Stimulated activated CD4-positive, alpha-beta T cell treated with anti-CD3 and anti-CD28 coated beads, Interleukin-2, amount 100 ng/mL, for 48 hours (primary cell): Measurements from ENCODE around the gene TTC22.
A peak's percentile ranks its signal among the peaks of the same experiment; 100 is the strongest.

ENCODE experiments used
- DNase-seq, 2 donors: peaks; one replicate each; pipeline ENCODE4 v3.0.0-alpha.2; 2020

The TTC22 gene

GRCh38 chr1:54800899-54801759 is at the start of gene TTC22:
Gene TTC22, minus strand, starts transcription at chr1:54801323. Its CDS starts 160 bp downstream, at chr1:54801163.
- DNase-seq: peak; percentile 56 to 60

GRCh38 chr1:54850737-54851136 is 49.6 kb upstream of the TTC22 start:
- no peak for DNase-seq

- DNase-seq: no peak
Observed at GRCh38 chr1:54850069-54850730, 49.1 kb upstream of the TTC22 start.

- DNase-seq: no peak
Observed at GRCh38 chr1:54849219-54850068, 48.3 kb upstream of the TTC22 start.

GRCh38 chr1:54848134-54848948 is 47.2 kb upstream of the TTC22 start:
- DNase-seq: no peak

- no peak for DNase-seq
Observed at GRCh38 chr1:54846716-54847284, 45.7 kb upstream of the TTC22 start.

GRCh38 chr1:54846301-54846700 is 45.2 kb upstream of the TTC22 start:
- DNase-seq: no peak

GRCh38 chr1:54845772-54846171 is 44.6 kb upstream of the TTC22 start:
- DNase-seq: no peak

DNA sequence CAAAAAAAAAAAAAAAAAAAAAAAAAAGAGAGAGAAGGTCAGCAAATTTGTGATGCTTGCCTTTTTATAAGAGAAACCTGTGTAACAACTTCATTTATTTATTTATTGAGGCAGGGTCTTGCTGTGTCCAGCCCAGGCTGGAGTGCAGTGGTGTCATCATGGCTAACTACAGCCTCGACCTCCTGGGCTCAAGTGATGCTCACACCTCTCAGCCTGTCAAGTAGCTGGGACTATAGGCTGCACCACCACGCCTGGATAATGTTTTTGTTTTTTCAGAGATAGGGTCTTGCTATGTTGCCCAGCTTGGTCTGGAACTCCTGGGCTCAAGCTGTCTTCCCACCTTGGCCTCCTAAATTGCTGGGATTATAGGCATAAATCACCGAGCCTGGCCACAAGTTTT is 43.4 kb upstream of the TTC22 start:
- no peak for DNase-seq

DNA sequence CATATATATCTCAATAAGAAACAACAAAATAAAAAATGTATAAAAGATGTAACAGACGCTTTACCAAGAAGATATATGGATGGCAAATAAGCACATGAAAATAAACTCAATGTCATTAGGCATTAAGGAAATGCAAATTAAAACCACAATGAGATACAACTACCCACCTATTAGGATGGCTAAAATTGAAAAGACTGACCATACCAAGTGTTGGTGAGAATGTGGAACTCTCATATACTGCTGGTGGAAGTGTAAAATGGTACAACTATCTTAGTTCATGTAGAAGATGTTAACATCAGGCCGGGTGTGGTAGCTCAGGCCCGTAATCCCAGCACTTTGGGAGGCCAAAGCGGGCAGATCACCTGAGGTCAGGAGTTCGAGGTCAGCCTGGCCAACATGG is 42.3 kb upstream of the TTC22 start:
- no peak for DNase-seq

DNA sequence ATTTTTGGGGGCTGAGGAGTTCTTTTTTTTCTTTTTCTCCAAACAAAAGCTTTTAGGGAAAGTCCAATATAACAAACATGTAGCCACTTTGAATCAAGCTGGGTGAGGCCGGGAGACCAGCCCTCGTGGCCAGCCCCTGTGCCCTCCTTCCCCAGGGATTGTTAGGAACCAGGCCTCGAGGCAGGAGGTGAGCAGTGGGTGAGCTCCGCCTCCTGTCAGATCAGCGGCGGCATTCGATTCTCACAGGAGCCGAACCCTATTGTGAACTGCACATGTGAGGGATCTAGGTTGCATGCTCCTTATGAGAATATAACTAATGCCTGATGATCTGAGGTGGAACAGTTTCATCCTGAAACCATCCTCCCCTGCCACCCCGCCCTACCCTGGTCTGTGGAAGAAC is 41.8 kb upstream of the TTC22 start:
- DNase-seq: no peak

- no peak for DNase-seq
Observed at GRCh38 chr1:54842206-54842915, 41.2 kb upstream of the TTC22 start.

- DNase-seq: no peak
Observed at GRCh38 chr1:54839824-54840223, 38.7 kb upstream of the TTC22 start.

- DNase-seq: no peak
Observed at GRCh38 chr1:54838565-54839180, 37.5 kb upstream of the TTC22 start.

- DNase-seq: no peak
Observed at GRCh38 chr1:54837002-54837853, 36.1 kb upstream of the TTC22 start.

DNA sequence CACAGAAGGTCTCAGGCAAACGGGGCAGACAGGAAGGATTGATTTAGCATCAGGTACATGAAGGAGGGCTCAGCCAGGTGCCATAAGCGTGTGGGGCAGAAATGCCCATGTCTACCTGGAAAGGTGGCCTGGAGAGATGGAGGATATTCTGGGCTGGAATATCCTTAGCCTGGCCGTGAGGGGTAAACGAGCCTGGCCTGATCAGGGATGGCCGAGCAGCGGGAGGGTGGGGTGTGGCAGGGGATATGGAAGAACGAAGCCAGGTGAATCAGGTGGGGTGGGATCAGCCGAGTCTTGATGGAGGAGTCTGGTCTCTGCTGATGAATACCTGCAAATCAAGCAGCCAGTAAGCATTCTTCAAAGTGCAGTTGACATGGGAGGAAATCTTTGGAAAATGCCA is 35.5 kb upstream of the TTC22 start:
- DNase-seq: no peak

GRCh38 chr1:54835970-54836369 is 34.8 kb upstream of the TTC22 start:
- DNase-seq: no peak

GRCh38 chr1:54835131-54835898 is 34.2 kb upstream of the TTC22 start:
- DNase-seq: no peak

GRCh38 chr1:54834007-54834541 is 33.0 kb upstream of the TTC22 start:
- DNase-seq: no peak
